ENCODE data around the gene AHSG.

- TF ChIP-seq CTCF (IDR thresholded peaks at IDR 0.05) (no peak), POLR2A (IDR thresholded peaks at IDR 0.05) (no peak)
These were observed at the start of gene AHSG for GRCh38 chr3:186612721-186613636.

Data from Peyer's patch (tissue), 4 donors.